HG03565 (cell line): Measurements from ENCODE around the gene KLHL25.
A peak's percentile ranks its signal among the peaks of the same experiment; 100 is the strongest.

ENCODE experiments used
- ATAC-seq: cut with Tn5 transposase; IDR thresholded peaks from one replicate; pipeline ENCODE4 v1.9.1; 2021; ENCODE audit warnings: mild to moderate bottlenecking, moderate library complexity; ENCODE audit not compliant: unreplicated experiment

The KLHL25 gene

GRCh38 chr15:85749261-85750151 is 45.2 kb downstream of the KLHL25 start:
- no peak for ATAC-seq

DNA sequence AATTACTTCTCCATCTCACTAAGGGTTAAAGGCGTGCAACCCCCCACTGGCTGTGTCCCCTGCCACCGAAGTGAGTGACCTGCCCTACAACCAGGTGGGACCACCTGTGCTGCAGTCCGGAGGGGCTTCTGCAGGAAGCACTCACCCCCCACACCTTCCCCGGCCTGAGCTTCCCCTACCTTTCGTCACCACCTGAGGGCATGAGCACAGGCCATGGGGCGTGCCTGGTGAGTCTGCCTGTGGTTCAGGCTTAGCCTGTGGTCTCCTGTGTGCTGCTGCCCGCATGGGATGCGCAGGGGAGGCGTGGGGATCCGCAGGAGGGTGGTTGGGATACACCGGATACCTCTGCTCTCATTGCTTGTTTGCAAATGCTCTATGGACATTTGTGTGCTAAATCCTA is 46.0 kb downstream of the KLHL25 start:
- no peak for ATAC-seq

GRCh38 chr15:85748176-85748575 is 46.5 kb downstream of the KLHL25 start:
- ATAC-seq, result no peak

DNA sequence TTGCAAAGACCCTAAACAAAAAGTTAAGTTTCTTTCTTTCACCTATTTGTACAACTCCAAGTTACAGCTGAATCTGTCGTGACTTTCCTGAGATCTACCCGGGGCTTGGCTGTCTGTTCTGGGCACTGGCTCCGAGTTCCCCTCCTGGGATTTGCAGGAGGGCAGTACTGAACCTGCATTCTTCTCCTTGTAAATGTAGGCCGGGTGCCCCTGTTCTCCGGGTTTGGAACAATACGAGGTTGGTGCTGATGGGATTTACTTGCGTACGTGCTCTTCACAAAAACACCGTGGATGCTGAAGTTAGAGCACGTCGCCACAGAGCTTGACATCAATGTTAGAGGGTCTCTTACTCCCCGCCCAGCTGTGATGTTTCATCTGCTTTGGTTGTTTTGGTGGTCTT is 48.1 kb downstream of the KLHL25 start:
- ATAC-seq, result no peak

DNA sequence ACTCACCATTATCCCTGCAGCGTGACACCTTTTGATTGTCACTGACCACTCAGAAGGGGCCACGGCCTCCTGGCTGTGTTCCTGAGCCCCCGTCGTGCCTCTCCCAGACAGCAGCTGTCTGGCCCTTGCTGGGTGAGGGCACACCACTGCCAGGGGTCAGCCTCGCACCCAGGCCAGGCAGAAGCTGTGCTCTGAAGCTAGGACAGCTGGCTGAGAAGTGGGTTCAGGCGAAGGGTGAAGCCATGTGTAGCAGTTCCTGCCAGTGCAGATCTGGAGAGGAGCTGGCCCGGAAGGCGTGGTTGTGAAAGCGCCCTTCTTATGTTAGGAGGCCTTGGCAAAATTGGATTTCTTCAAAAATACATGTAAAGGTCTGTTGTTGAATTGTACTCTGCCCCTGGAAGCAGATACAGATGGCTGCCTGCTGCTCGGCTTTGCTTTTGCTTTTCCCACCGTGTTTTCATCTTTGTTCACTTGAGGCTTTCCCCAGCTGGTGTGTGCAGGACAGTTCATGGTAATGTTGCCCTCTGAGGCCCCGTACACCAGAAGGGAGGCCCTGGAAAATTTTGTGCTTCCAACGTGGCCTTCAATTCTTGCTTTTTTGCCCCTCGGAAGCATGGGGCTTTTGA is 49.1 kb downstream of the KLHL25 start:
- no peak for ATAC-seq

DNA sequence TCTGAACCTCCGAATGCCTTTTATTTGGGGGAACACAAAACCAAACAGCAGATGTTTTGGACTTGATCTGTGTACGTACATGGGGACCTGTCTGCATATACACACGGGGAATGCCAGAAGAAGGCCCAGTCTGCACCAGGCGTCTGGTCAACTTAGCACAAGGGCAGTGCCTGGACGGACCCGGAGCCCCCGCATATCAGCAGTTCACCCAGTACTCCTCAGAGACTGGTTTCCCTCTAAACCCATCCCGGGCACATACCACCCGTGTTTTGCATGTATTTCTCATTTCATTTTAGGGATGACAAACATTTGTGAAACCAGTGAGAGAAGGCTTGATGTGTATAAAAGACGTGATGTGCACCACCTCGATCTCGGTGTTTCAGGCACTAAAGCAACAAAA is 49.7 kb downstream of the KLHL25 start:
- ATAC-seq, result no peak

GRCh38 chr15:85744579-85744978 is 50.1 kb downstream of the KLHL25 start:
- no peak for ATAC-seq

DNA sequence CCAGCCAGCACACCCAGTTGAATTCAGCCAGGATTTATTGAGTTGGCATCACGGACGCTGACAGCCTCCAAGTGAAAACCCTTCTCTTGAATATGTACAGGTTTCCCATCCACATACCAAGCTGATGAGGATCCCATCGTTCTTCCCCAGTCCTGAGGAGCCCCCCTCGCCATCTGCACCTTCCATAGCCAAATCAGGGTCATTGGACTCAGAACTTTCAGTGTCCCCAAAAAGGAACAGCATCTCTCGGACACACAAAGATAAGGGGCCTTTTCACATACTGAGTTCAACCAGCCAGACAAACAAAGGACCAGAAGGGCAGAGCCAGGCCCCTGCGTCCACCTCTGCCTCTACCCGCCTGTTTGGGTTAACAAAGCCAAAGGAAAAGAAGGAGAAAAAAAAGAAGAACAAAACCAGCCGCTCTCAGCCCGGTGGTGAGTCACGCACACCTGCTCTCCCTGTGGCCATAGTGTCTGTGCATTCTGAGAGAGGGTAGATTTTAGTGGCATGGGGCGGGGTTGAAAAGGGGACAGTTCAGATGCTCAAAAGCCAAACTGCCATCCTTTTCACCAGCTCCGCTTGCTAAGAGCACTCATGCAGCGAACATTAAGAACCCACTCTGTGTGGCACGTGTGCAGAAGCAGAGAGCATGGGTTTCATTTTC is 51.2 kb downstream of the KLHL25 start:
- no peak for ATAC-seq

DNA sequence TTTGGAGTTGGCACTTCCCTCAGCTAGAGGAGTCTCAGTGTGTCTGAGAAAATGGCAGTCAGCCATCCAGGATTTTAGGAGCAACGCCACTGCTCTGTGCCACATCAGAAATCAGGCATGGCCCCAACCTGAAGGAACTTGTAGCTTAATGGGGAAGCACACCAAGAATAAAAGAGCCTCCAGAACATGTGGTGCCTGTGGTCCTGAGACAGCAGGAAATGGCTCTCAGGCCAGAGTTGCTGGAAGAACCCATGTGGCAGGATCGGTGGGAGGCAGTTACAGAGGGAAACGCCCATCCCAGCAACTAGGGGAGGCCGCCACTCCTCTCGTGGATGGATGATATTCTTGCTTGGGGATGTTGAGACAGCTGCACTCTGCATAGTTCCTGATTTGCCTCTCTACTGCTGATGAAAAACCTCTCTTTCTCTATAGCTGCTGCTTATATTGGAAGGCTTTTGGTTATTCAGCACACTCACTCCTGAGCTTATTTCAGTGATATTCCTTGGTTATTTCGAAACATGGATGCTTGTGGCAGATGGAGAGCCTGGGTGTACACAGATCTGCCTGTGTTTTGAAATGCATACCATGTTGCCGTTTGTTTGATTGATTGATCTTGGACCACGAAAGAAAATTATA is 52.4 kb downstream of the KLHL25 start:
- no peak for ATAC-seq

DNA sequence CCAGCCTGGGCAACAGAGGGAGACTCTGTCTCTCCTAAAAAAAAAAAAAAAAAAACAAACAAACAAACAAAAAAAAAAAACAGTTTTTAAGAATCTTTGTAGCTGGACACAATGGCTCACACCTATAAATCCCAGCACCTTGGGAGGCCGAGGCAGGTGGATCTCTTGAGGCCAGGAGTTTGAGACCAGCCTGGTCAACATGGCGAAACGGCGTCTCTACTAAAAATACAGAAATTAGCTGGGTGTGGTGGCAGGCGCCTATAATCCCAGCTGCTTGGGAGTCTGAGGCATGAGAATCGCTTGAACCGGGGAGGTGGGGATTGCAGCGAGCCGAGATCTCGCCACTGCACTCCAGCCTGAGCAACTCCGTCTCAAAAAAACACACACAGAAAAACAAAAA is 53.1 kb downstream of the KLHL25 start:
- ATAC-seq, result no peak

DNA sequence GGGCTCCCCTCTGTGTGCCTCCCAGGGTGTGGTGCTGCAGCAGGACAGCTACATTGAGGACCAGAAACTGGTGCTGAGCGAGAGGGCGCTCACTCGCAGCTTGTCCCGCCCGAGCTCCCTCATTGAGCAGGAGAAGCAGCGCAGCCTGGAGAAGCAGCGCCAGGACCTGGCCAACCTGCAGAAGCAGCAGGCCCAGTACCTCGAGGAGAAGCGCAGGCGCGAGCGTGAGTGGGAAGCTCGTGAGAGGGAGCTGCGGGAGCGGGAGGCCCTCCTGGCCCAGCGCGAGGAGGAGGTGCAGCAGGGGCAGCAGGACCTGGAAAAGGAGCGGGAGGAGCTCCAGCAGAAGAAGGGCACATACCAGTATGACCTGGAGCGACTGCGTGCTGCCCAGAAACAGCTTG is 53.7 kb downstream of the KLHL25 start:
- ATAC-seq, result no peak

DNA sequence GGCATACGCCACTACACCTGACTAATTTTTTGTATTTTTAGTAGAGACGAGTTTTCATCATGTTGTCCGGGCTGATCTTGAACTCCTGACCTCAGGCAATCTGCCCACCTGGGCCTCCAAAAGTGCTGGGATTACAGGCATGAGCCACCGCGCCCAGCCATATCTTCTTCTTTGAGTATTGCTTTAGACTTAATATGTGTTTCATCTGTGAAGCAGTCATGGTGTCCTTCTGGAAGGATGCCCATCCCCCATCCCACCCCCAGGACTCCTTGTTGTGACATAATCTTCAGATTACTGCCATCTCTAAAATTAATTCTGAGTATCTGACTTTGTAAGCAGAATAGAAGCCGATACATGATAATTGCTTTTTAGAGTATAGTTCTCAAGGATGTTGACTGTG is 57.7 kb downstream of the KLHL25 start:
- no peak for ATAC-seq

- ATAC-seq, result no peak
Measured at GRCh38 chr15:85733416-85733815, 61.3 kb downstream of the KLHL25 start.

GRCh38 chr15:85730001-85730820 is 64.5 kb downstream of the KLHL25 start:
- peak; percentile 63 for ATAC-seq

DNA sequence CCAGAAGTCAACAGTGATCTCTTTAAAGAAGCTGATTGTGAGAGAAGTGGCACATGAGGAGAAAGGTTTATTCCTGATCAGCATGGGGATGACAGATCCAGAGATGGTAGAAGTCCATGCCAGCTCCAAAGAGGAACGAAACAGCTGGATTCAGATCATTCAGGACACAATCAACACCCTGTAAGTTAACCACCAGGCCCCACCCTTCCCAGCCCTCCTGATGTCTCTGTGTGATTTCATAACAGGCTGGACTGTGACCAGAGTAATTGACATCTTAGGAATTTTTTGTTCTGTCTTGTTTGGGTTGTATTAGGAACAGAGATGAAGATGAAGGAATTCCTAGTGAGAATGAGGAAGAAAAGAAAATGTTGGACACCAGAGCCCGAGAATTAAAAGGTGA is 67.7 kb downstream of the KLHL25 start:
- no peak for ATAC-seq

GRCh38 chr15:85726454-85726853 is 68.3 kb downstream of the KLHL25 start:
- ATAC-seq, result no peak

GRCh38 chr15:85725564-85725963 is 69.2 kb downstream of the KLHL25 start:
- no peak for ATAC-seq

DNA sequence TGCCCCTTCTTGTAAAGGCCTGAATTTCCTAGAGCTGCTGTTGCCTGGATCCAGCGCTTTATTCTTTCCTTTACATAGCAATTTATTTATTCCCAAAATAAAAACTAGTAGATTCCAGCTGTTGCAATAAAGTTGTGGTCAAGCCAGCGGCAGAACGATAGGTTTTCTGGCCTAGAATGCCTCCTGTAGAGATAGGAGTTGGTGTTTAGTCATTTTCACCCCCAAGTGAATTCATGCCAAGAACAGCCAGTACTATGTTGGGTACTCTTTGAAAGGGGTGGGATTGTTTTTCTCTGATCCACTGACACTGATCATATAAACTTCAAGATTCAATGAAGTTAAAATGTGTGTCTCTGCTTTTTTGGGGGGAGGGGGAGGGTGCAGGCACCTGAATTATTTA is 69.7 kb downstream of the KLHL25 start:
- no peak for ATAC-seq

GRCh38 chr15:85723960-85724945 is 70.5 kb downstream of the KLHL25 start:
- ATAC-seq, result no peak
